H1 (cell line): ENCODE data around the gene B9D1. TPM values are rescaled to one million over a fixed set of nuclear protein-coding genes. Genes with fewer than 3 reads are reported as not detected.

ENCODE experiments used
- CTCF ChIA-PET: fragments of 300-600 bp; sonication (Branson Sonifier 250); formaldehyde crosslinking; loops from one replicate; lab custom pipeline; 2021; ENCODE audit not compliant: partially characterized antibody; lab: Charles Lee
- POLR2A ChIA-PET: fragments of 300-600 bp; sonication (Branson Sonifier 250); formaldehyde crosslinking; loops from one replicate; lab custom pipeline; 2021; ENCODE audit warnings: inconsistent platforms; ENCODE audit not compliant: partially characterized antibody; lab: Charles Lee
- DNase-seq, 2 experiments: peaks; one replicate each; pipeline versions ENCODE4 v3.0.0 to v3.0.0-alpha.2; 2010 to 2022; ENCODE audit warnings: low spot score in 2 of 2, low read depth in 1 of 2, mixed read lengths in 1 of 2
- FAIRE-seq: peaks from 2 replicates; lab custom pipeline; 2011; peaks lifted over from hg19 to GRCh38; lab: Jason Lieb, UNC
- H2AFZ ChIP-seq: 2 replicates; pipeline ENCODE4 v1.8.1; 2012; ENCODE audit warnings: low read length, inconsistent platforms
- H2AK5ac ChIP-seq: 2 replicates; pipeline ENCODE4 v1.6.1; 2013; ENCODE audit warnings: low read depth, low read length
- H2BK120ac ChIP-seq: replicated peaks from 2 replicates; pipeline ENCODE3; 2013; ENCODE audit warnings: low read depth, low read length, inconsistent platforms
- H2BK12ac ChIP-seq: 2 replicates; pipeline ENCODE4 v1.6.1; 2013; ENCODE audit warnings: low read depth, low read length
- H2BK15ac ChIP-seq: 2 replicates; pipeline ENCODE4 v1.6.1; 2013; ENCODE audit warnings: low read length
- H2BK20ac ChIP-seq: 2 replicates; pipeline ENCODE4 v1.6.1; 2013; ENCODE audit warnings: low read length
- H2BK5ac ChIP-seq: 2 replicates; pipeline ENCODE4 v1.6.1; 2013; ENCODE audit warnings: low read depth, low read length
- H3K14ac ChIP-seq: 2 replicates; pipeline ENCODE4 v1.6.1; 2013; ENCODE audit warnings: inconsistent platforms; ENCODE audit not compliant: insufficient read length
- H3K18ac ChIP-seq: 2 replicates; pipeline ENCODE4 v1.6.1; 2013; ENCODE audit warnings: low read length; ENCODE audit errors: extremely low read depth
- H3K23ac ChIP-seq: 2 replicates; pipeline ENCODE4 v1.6.1; 2013; ENCODE audit warnings: inconsistent platforms; ENCODE audit not compliant: insufficient read length
- H3K23me2 ChIP-seq: 2 replicates; pipeline ENCODE4 v1.6.1; 2013; ENCODE audit warnings: low read depth, low read length
- H3K27ac ChIP-seq: 2 replicates; pipeline ENCODE4 v1.6.1; 2011; ENCODE audit warnings: low read depth, low read length, inconsistent platforms
- H3K27me3 ChIP-seq, 4 experiments: replicated peaks in 1 of 4; 1 replicate in 1 of 4; 2 replicates in 3 of 4; pipeline versions ENCODE4 v1.6.1 to v1.8.1; 2011 to 2013; ENCODE audit warnings: low read length in 3 of 4, mild to moderate bottlenecking in 3 of 4, inconsistent platforms in 2 of 4, mixed read lengths in 2 of 4, moderate library complexity in 1 of 4; ENCODE audit not compliant: control insufficient read depth in 3 of 4, insufficient read depth in 3 of 4; ENCODE audit errors: extremely low read depth in 1 of 4
- H3K36me3 ChIP-seq, 4 experiments: 2 replicates each; pipeline versions ENCODE4 v1.6.1 to v1.8.1; 2011 to 2013; ENCODE audit warnings: mild to moderate bottlenecking in 4 of 4, low read length in 3 of 4, moderate library complexity in 2 of 4, control low read depth in 1 of 4, inconsistent platforms in 1 of 4; ENCODE audit not compliant: insufficient read depth in 4 of 4, control insufficient read depth in 2 of 4
- H3K4ac ChIP-seq: replicated peaks from 2 replicates; pipeline ENCODE3; 2013; ENCODE audit warnings: low read length, low read depth, mixed read lengths, inconsistent platforms; ENCODE audit not compliant: insufficient read length
- H3K4me1 ChIP-seq, 4 experiments: replicated peaks in 1 of 4; 1 replicate in 1 of 4; 2 replicates in 3 of 4; pipeline versions ENCODE4 v1.6.1 to v1.8.1; 2011 to 2013; ENCODE audit warnings: low read length in 3 of 4, inconsistent platforms in 2 of 4, mixed read lengths in 1 of 4; ENCODE audit not compliant: insufficient read depth in 4 of 4, control insufficient read depth in 3 of 4
- H3K4me2 ChIP-seq, 2 experiments: 2 replicates each; pipeline versions ENCODE4 v1.6.1 to v1.8.1; 2011 to 2013; ENCODE audit warnings: low read depth in 2 of 2, low read length in 2 of 2, control low read depth in 1 of 2, inconsistent platforms in 1 of 2, mild to moderate bottlenecking in 1 of 2; ENCODE audit not compliant: insufficient read depth in 1 of 2
- H3K4me3 ChIP-seq, 4 experiments: fragments of 200-600, 300-600 bp in 1 of 4; sonication (generic), shearing (Covaris generic), sonication (Bioruptor Twin) in 1 of 4; 2 replicates each; pipeline versions ENCODE4 v1.5.1 to v1.8.1; 2011 to 2016; ENCODE audit warnings: low read length in 4 of 4, low read depth in 3 of 4, control low read depth in 2 of 4, inconsistent platforms in 2 of 4, mild to moderate bottlenecking in 2 of 4, mixed read lengths in 1 of 4, moderate library complexity in 1 of 4; ENCODE audit not compliant: insufficient read depth in 2 of 4; ENCODE audit errors: extremely low read depth in 1 of 4
- H3K56ac ChIP-seq: replicated peaks from 2 replicates; pipeline ENCODE3; 2013; ENCODE audit warnings: low read depth, mild to moderate bottlenecking, mixed read lengths, low read length, inconsistent platforms; ENCODE audit not compliant: insufficient read length
- H3K79me1 ChIP-seq: 2 replicates; pipeline ENCODE4 v1.6.1; 2013; ENCODE audit warnings: low read depth, low read length, control low read depth
- H3K79me2 ChIP-seq, 2 experiments: 2 replicates each; pipeline versions ENCODE4 v1.6.1 to v1.8.1; 2012 to 2013; ENCODE audit warnings: low read length in 2 of 2, mild to moderate bottlenecking in 2 of 2, inconsistent platforms in 1 of 2; ENCODE audit not compliant: insufficient read depth in 2 of 2, control insufficient read depth in 1 of 2
- H3K9ac ChIP-seq, 4 experiments: replicated peaks in 1 of 4; 1 replicate in 1 of 4; 2 replicates in 3 of 4; pipeline versions ENCODE4 v1.6.1 to v1.8.1; 2011 to 2013; ENCODE audit warnings: low read depth in 3 of 4, low read length in 3 of 4, control low read depth in 2 of 4, mild to moderate bottlenecking in 2 of 4, moderate library complexity in 2 of 4, inconsistent platforms in 1 of 4; ENCODE audit errors: extremely low read depth in 1 of 4
- H3K9me3 ChIP-seq, 2 experiments: 2 replicates each; pipeline versions ENCODE4 v1.6.1 to v1.8.1; 2012 to 2013; ENCODE audit warnings: mild to moderate bottlenecking in 2 of 2, moderate library complexity in 2 of 2, control low read depth in 1 of 2, inconsistent platforms in 1 of 2, low read depth in 1 of 2, low read length in 1 of 2, mixed read lengths in 1 of 2; ENCODE audit not compliant: insufficient read depth in 2 of 2
- H4K20me1 ChIP-seq, 2 experiments: replicated peaks in 1 of 2; 2 replicates each; pipeline versions ENCODE3 to v1.8.1; 2011 to 2013; ENCODE audit warnings: inconsistent platforms in 2 of 2, low read length in 2 of 2, mild to moderate bottlenecking in 1 of 2; ENCODE audit not compliant: insufficient read depth in 2 of 2, control insufficient read depth in 1 of 2
- H4K5ac ChIP-seq: 2 replicates; pipeline ENCODE4 v1.6.1; 2013; ENCODE audit warnings: low read length, low read depth, mixed read lengths, inconsistent platforms; ENCODE audit not compliant: insufficient read length
- H4K8ac ChIP-seq: 2 replicates; pipeline ENCODE4 v1.8.0; 2013; ENCODE audit warnings: mild to moderate bottlenecking, moderate library complexity, low read length, inconsistent platforms; ENCODE audit not compliant: insufficient read depth; ENCODE audit errors: extremely low read depth
- H4K91ac ChIP-seq: replicated peaks from 2 replicates; pipeline ENCODE3; 2013; ENCODE audit warnings: low read length, mixed read lengths, inconsistent platforms; ENCODE audit not compliant: insufficient read length
- ATF2 ChIP-seq: IDR thresholded peaks from 2 replicates; pipeline ENCODE4 v1.6.1; 2012; ENCODE audit warnings: low read length, inconsistent platforms
- CHD1 ChIP-seq: IDR thresholded peaks from 2 replicates; pipeline ENCODE4 v1.6.1; 2012; ENCODE audit warnings: low read depth, low read length, improper control_type of control experiment
- EGR1 ChIP-seq: IDR thresholded peaks from 2 replicates; pipeline ENCODE4 v1.6.1; 2011; ENCODE audit warnings: low read depth, low read length, borderline replicate concordance
- EP300 ChIP-seq, 2 experiments: IDR thresholded peaks; 1 replicate in 1 of 2; 2 replicates in 1 of 2; pipeline ENCODE4 v1.6.1; 2011 to 2012; ENCODE audit warnings: low read depth in 2 of 2, low read length in 2 of 2, mild to moderate bottlenecking in 2 of 2, borderline replicate concordance in 1 of 2, inconsistent platforms in 1 of 2, moderate library complexity in 1 of 2
- EZH2 ChIP-seq: fragments of 200-600 bp; sonication (generic); IDR thresholded peaks from 2 replicates; pipeline ENCODE4 v1.7.1; 2012; ENCODE audit warnings: low read depth, mild to moderate bottlenecking, moderate library complexity, low read length, inconsistent platforms; ENCODE audit not compliant: severe bottlenecking
- KDM4A ChIP-seq: IDR thresholded peaks from one replicate; pipeline ENCODE4 v1.7.1; 2012; ENCODE audit warnings: low read depth, mild to moderate bottlenecking, moderate library complexity, low read length, inconsistent platforms; ENCODE audit not compliant: severe bottlenecking
- KDM5A ChIP-seq: fragments of 200-600 bp; IDR thresholded peaks from 2 replicates; pipeline ENCODE4 v1.7.1; 2012; ENCODE audit warnings: mild to moderate bottlenecking, low read length, inconsistent platforms, mixed read lengths
- RXRA ChIP-seq: IDR thresholded peaks from 2 replicates; pipeline ENCODE4 v1.6.1; 2011; ENCODE audit warnings: low read depth, mild to moderate bottlenecking, low read length, moderate library complexity; ENCODE audit not compliant: insufficient read depth
- SP2 ChIP-seq: IDR thresholded peaks from 2 replicates; pipeline ENCODE4 v1.6.1; 2012; ENCODE audit warnings: mild to moderate bottlenecking, low read length, inconsistent platforms
- SRF ChIP-seq: IDR thresholded peaks from 2 replicates; pipeline ENCODE4 v1.6.1; 2011; ENCODE audit warnings: mild to moderate bottlenecking, low read depth, low read length, moderate library complexity
- WGBS, 2 experiments: shearing (Covaris generic) in 1 of 2; methylation state at CpG; one replicate each; pipeline versions ENCODE4 v1.1.6 to v1.1.7; 2013 to 2015; ENCODE audit warnings: low lambda C conversion rate in 2 of 2, mixed read lengths in 2 of 2, inconsistent platforms in 1 of 2, low coverage in 1 of 2, missing lambda C conversion rate in 1 of 2; ENCODE audit not compliant: insufficient replicate concordance in 2 of 2, insufficient coverage in 1 of 2, insufficient read length in 1 of 2; ENCODE audit errors: extremely low coverage in 1 of 2, missing lambda C conversion rate in 1 of 2; 5-methylcytosine and 5-hydroxymethylcytosine counted together
- polyA plus RNA-seq, 7 experiments: library from polyadenylated mRNA; depleted of rRNA in 3 of 7; stranded (reverse) in 5 of 7; unstranded in 2 of 7; fragments of >200 nt in 5 of 7; fragments of 200-250 nt in 2 of 7; gene quantifications; 1 replicate in 5 of 7; 2 replicates in 1 of 7; 4 replicates in 1 of 7; pipeline versions ENCODE4 v1.2.1 to v1.2.3, GENCODE V29; 2011 to 2013; ENCODE audit warnings: missing spikeins in 2 of 7, mixed read lengths in 2 of 7
- total RNA-seq: library from RNA; stranded (reverse); fragmentation: NEBNext Ultra II Directional; extraction: Animal tissue kit (Norgen Biotek cat#: 25700); gene quantifications from 2 replicates; pipeline ENCODE4 v1.2.1, GENCODE V29; 2021

B9D1 gene
- total and polyA plus RNA-seq, 2 of the 8 experiments (the other 6 are each of a cell fraction or from before 2014, with no cell fraction given): 24.6 to 65.7 TPM

- Histone ChIP-seq H2AK5ac (0 out of 2 replicates have a peak overlapping the region, but pooled peaks have one; percentile 82), H2BK5ac (no peak overlapping the region; the same call in 1 of the 2 replicates), H3K79me2 (no peaks in the 10 kb centered on the region), H3K23me2 (peaks cover 2% of the 10 kb centered on the region; the same call in 1 of the 2 replicates), H3K4me2 (no peak overlapping the region), H4K91ac (peak overlapping the region; percentile 87), H2BK120ac (no peak overlapping the region), H3K18ac (no peak overlapping the region), H3K27ac (no peak overlapping the region), H3K9ac (no peak overlapping the region), H3K4ac (no peak overlapping the region), H4K8ac (0 out of 2 replicates have a peak overlapping the region, but pooled peaks have one; percentile 35), H3K79me1 (no peaks in the 10 kb centered on the region), H3K23ac (no peak overlapping the region), H4K5ac (no peak overlapping the region), H2BK15ac (peak overlapping the region; percentile 95; the same call in 1 of the 2 replicates), H2BK20ac (peak overlapping the region; percentile 72; the same call in 1 of the 2 replicates), H3K56ac (no peak overlapping the region), H2AFZ (no peak overlapping the region), H3K9me3 (no peaks in the 10 kb centered on the region), H3K4me3 (no peak overlapping the region), H3K4me1 (peaks cover 2 to 9% (median 5%) of the 10 kb centered on the region in 4 experiments; a peak in 6 of 7 replicates), H4K20me1 (no peaks in the 10 kb centered on the region), H3K14ac (no peak overlapping the region), H3K36me3 (no peaks in the 10 kb centered on the region), H2BK12ac (0 out of 2 replicates have a peak overlapping the region, but pooled peaks have one; percentile 17), H3K27me3 (no peaks in the 10 kb centered on the region)
- WGBS, 2 experiments: 87% methylated on average over 3 of the region's 3 CpGs; no CpG with 5 or more reads in 1 of the 2 experiments
- POLR2A ChIA-PET: interaction anchor here (1.0 to 1.5 kb wide), 3 partner anchors 9 to 22 kb away, joined by 3 to 5 read pairs (median 4); partner anchors contain the start of genes MAPK7 and RNF112
- FAIRE-seq (no peak), DNase-seq (no peak)
- CTCF ChIA-PET: interaction anchor here (0.6 to 2.2 kb wide), 5 partner anchors 48 to 354 kb away, joined by 3 to 5 read pairs (median 3); no protein-coding TSS in a partner anchor
- no peak for TF ChIP-seq SRF
- TF ChIP-seq EGR1: no peak
- TF ChIP-seq RXRA: no peak
- TF ChIP-seq EP300 (IDR thresholded peaks at IDR 0.05; ENCODE audit: borderline replicate concordance in 1 of 2, low read depth in 2 of 2, low read length in 2 of 2): no peak
- TF ChIP-seq KDM4A: no peak
- TF ChIP-seq KDM5A: no peak
- TF ChIP-seq ATF2: no peak
- TF ChIP-seq EZH2: no peak
- no peak for TF ChIP-seq CHD1
- TF ChIP-seq SP2: no peak
These were observed 37.4 kb upstream of the B9D1 start for GRCh38 chr17:19399750-19400450.
